HCT116 (cell line): Measurements from ENCODE around the gene RNPEP. TPM values are rescaled to one million over a fixed set of nuclear protein-coding genes. Genes with fewer than 3 reads are reported as not detected.
A peak's percentile ranks its signal among the peaks of the same experiment; 100 is the strongest.

Experiments
- ATAC-seq: fragments of 200-7000 bp; cut with Tn5 transposase; 2 replicates; pipeline ENCODE4 v1.9.1; 2020; ENCODE audit warnings: mild to moderate bottlenecking, moderate library complexity
- BruUV-seq: library from RNA; stranded (reverse); fragments of 400-500 nt; replicated peaks from 2 replicates; lab custom pipeline; 2021; lab: Mats Ljungman, UMichigan
- CTCF ChIA-PET: fragments of 300-600 bp; sonication (Branson Sonifier 250); formaldehyde crosslinking; loops from one replicate; lab custom pipeline; 2021; ENCODE audit warnings: antibody characterized with exemption; lab: Charles Lee
- POLR2A ChIA-PET: fragments of 300-600, 350-600 bp; sonication (Branson Sonifier 250); formaldehyde crosslinking; loops from one replicate; lab custom pipeline; 2021; ENCODE audit warnings: antibody characterized with exemption; lab: Charles Lee
- RAD21 ChIA-PET, 2 experiments: fragments of 300-600 bp; sonication (Branson Sonifier 250); formaldehyde crosslinking; loops; one replicate each; lab custom pipeline; 2023; ENCODE audit warnings: low total read pairs in 2 of 2; ENCODE audit not compliant: uncharacterized antibody in 2 of 2, unreplicated experiment in 2 of 2, low non-redundant PET in 1 of 2; lab: Charles Lee
- DNase-seq: peaks from one replicate; pipeline ENCODE4 v3.0.0-alpha.2; 2010; ENCODE audit warnings: low read depth, low spot score
- H2AFZ ChIP-seq: fragments of 200-600 bp; shearing (Covaris generic), sonication (generic); 2 replicates; pipeline ENCODE4 v1.6.1; 2017; ENCODE audit warnings: low read depth, mixed run types, mixed read lengths, antibody characterized with exemption, low read length; ENCODE audit not compliant: poor library complexity, severe bottlenecking
- H3K27ac ChIP-seq: 2 replicates; pipeline ENCODE4 v1.5.1; 2012; ENCODE audit warnings: low read depth, low read length
- H3K27me3 ChIP-seq: fragments of 200-600 bp; sonication (generic); 2 replicates; pipeline ENCODE4 v1.6.1; 2016; ENCODE audit warnings: mixed run types, low read length, mixed read lengths; ENCODE audit not compliant: insufficient read depth
- H3K36me3 ChIP-seq, 2 experiments: fragments of 200-500 bp in 1 of 2; fragments of 200-600 bp in 1 of 2; sonication (Bioruptor generic) in 1 of 2; sonication (generic) in 1 of 2; 2 replicates each; pipeline versions ENCODE4 v1.5.1 to v1.6.1; 2014 to 2016; ENCODE audit warnings: low read length in 2 of 2, inconsistent platforms in 1 of 2, mixed read lengths in 1 of 2, mixed run types in 1 of 2; ENCODE audit not compliant: insufficient read depth in 2 of 2, control insufficient read depth in 1 of 2
- H3K4me1 ChIP-seq, 2 experiments: fragments of 200-600 bp in 1 of 2; sonication (generic) in 1 of 2; 2 replicates each; pipeline versions ENCODE4 v1.5.1 to v1.6.1; 2012 to 2017; ENCODE audit warnings: low read length in 2 of 2, inconsistent platforms in 1 of 2, mild to moderate bottlenecking in 1 of 2, mixed read lengths in 1 of 2, mixed run types in 1 of 2, moderate library complexity in 1 of 2; ENCODE audit not compliant: insufficient read depth in 2 of 2, control insufficient read depth in 1 of 2
- H3K4me2 ChIP-seq: fragments of 200-600 bp; sonication (generic); 2 replicates; pipeline ENCODE4 v1.6.1; 2017; ENCODE audit warnings: mixed run types, low read length, mixed read lengths
- H3K4me3 ChIP-seq, 2 experiments: fragments of 200-600 bp in 1 of 2; sonication (generic) in 1 of 2; replicated peaks in 1 of 2; 2 replicates each; pipeline ENCODE4 v1.5.1; 2011 to 2016; ENCODE audit warnings: low read length in 2 of 2, control low read depth in 1 of 2, low read depth in 1 of 2, mild to moderate bottlenecking in 1 of 2, mixed read lengths in 1 of 2, mixed run types in 1 of 2
- H3K79me2 ChIP-seq: fragments of 200-600 bp; sonication (generic); 2 replicates; pipeline ENCODE4 v1.6.1; 2017; ENCODE audit warnings: mild to moderate bottlenecking, mixed run types, low read length, moderate library complexity, mixed read lengths; ENCODE audit not compliant: insufficient read depth
- H3K9ac ChIP-seq: fragments of 200-600 bp; sonication (generic); 2 replicates; pipeline ENCODE4 v1.6.1; 2016; ENCODE audit warnings: low read length, mixed read lengths
- H3K9me2 ChIP-seq: fragments of 200-600 bp; sonication (generic), shearing (Covaris generic); 2 replicates; pipeline ENCODE4 v1.6.1; 2017; ENCODE audit warnings: mixed run types, mild to moderate bottlenecking, moderate library complexity; ENCODE audit not compliant: insufficient read depth
- H3K9me3 ChIP-seq, 2 experiments: fragments of 200-500 bp in 1 of 2; fragments of 200-600 bp in 1 of 2; sonication (Bioruptor generic) in 1 of 2; sonication (generic) in 1 of 2; 2 replicates each; pipeline ENCODE4 v1.6.1; 2014 to 2017; ENCODE audit warnings: low read length in 2 of 2, mixed read lengths in 2 of 2, inconsistent platforms in 1 of 2, low read depth in 1 of 2, mild to moderate bottlenecking in 1 of 2, mixed run types in 1 of 2, moderate library complexity in 1 of 2; ENCODE audit not compliant: control insufficient read depth in 1 of 2, insufficient read depth in 1 of 2
- H4K20me1 ChIP-seq: fragments of 200-600 bp; sonication (generic), shearing (Covaris generic); 2 replicates; pipeline ENCODE4 v1.6.1; 2017; ENCODE audit warnings: mixed run types, mild to moderate bottlenecking, moderate library complexity; ENCODE audit not compliant: insufficient read depth
- CBX3 ChIP-seq: IDR thresholded peaks from 2 replicates; pipeline ENCODE4 v1.6.1; 2012; ENCODE audit warnings: low read depth
- RAD21 ChIP-seq: IDR thresholded peaks from 2 replicates; pipeline ENCODE4 v1.6.1; 2012; ENCODE audit warnings: low read depth, mild to moderate bottlenecking
- SP1 ChIP-seq: IDR thresholded peaks from 2 replicates; pipeline ENCODE4 v1.6.1; 2012; ENCODE audit warnings: low read depth
- TCF7L2 ChIP-seq: IDR thresholded peaks from 2 replicates; pipeline ENCODE4 v1.7.0; 2011; ENCODE audit warnings: borderline replicate concordance, inconsistent platforms; ENCODE audit not compliant: insufficient read depth, insufficient read length; ENCODE audit errors: extremely low read depth
- intact Hi-C: fragments of 100-400 bp; cut with micrococcal nuclease; formaldehyde crosslinking; loops from 2 replicates; pipeline ENCODE4 v1.10.0; 2022
- total RNA-seq: library from RNA; stranded (reverse); gene quantifications from one replicate; pipeline ENCODE4 v1.2.1, GENCODE V29; 2021; ENCODE audit not compliant: unreplicated experiment

The RNPEP gene
- total RNA-seq, 1 experiment from 2014 or later, result 85.9 TPM

DNA sequence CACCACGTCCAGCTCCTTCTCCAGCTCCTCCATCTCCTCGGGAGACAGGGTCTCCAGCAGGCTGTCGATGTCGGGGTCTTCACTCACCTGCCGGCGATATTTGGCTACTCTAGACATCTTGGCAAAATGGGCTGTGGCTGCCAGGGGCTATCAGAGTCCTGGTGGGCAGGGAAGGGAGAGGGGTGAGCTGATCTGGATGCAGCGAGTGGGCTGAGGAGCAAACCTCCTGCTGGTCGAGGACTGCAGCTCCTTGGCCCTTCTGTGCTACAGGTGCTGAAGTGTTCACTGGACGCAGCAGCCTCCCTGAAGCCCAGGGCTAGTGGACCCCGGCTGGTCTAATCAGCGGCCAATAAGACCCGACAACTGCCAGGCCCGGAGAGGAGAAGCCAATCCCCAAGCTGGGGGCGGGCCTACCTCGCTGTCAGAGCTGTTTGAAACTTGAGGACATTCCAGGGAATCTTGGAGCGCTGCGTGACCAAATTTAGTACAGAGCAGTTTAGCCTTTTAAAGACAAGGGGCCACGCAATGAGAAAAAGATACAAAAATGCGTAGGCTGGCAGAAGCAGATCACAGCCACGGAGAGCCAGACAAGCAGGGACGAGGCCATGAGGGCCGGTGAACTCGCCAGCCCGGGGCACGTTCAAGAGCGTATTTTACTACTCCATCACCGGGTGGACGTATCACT is 36.1 kb upstream of the RNPEP start, which contains the start of gene LMOD1:
LMOD1 (minus strand) TSS at position 325 of the 685 bp plus-strand sequence; CDS start at position 117, 208 bp downstream.
- ChIA-PET POLR2A (interaction anchor here (1.0 kb wide), 1 partner anchor 8 kb away, joined by 5 read pairs; the partner anchor contains the start of gene TIMM17A), CTCF (interaction anchor here (1.1 kb wide), 1 partner anchor 51 kb away, joined by 4 read pairs; no protein-coding TSS in a partner anchor), RAD21 (no interaction called here)
- intact Hi-C loops, result no loop called here
- Histone ChIP-seq H3K4me2 (0 out of 2 replicates have a peak within 1 kb of the TSS, but pooled peaks have one; percentile 21), H3K4me1 (peaks cover 9 to 11% of the 10 kb centered on the region in 2 experiments; a peak in 3 of 4 replicates), H3K9me3 (no peaks in the 10 kb centered on the region), H3K9ac (no peak within 1 kb of the TSS), H3K79me2 (no peaks in the 10 kb centered on the region), H3K9me2 (no peaks in the 10 kb centered on the region), H3K4me3 (no peak within 1 kb of the TSS), H2AFZ (no peak within 1 kb of the TSS), H4K20me1 (no peaks in the 10 kb centered on the region), H3K27ac (no peak within 1 kb of the TSS), H3K27me3 (peaks cover 11% of the 10 kb centered on the region), H3K36me3 (no peaks in the 10 kb centered on the region)
- TF ChIP-seq CBX3, result no peak
- TF ChIP-seq TCF7L2, result peak; percentile 60
- no TSS peak for BruUV-seq
- ATAC-seq (peak; percentile 64), DNase-seq (no peak)

- H3K4me1 ChIP-seq, result peaks cover 0 to 2% of the 10 kb centered on the region in 2 experiments; a peak in 2 of 4 replicates
- no peaks in the 10 kb centered on the region for H3K9me3 ChIP-seq
- CTCF ChIA-PET, result no interaction called here
- H3K9me2 ChIP-seq, result no peaks in the 10 kb centered on the region
- H3K79me2 ChIP-seq, result no peaks in the 10 kb centered on the region
- intact Hi-C loops, result no loop called here
- H3K27me3 ChIP-seq, result peaks cover 11% of the 10 kb centered on the region
- H2AFZ ChIP-seq, result no peak overlapping the region
- BruUV-seq, result no TSS peak
- RAD21 ChIA-PET, result no interaction called here
- no peak overlapping the region for H3K27ac ChIP-seq
- no peaks in the 10 kb centered on the region for H4K20me1 ChIP-seq
- DNase-seq, result no peak
- peak; percentile 40; the same call in 1 of the 2 replicates for ATAC-seq
- no peak overlapping the region for H3K4me3 ChIP-seq
- no peak overlapping the region for H3K9ac ChIP-seq
- H3K36me3 ChIP-seq, result no peaks in the 10 kb centered on the region
- TF ChIP-seq SP1, result no peak
- no peak for TF ChIP-seq RAD21
- no peak for TF ChIP-seq CBX3
- POLR2A ChIA-PET, result interaction anchor here (1.1 kb wide), 1 partner anchor 63 kb away, joined by 3 read pairs; the partner anchor contains the start of gene ELF3
- H3K4me2 ChIP-seq, result no peak overlapping the region
Measured at GRCh38 chr1:201947697-201948008, 34.8 kb upstream of the RNPEP start.
